Thoracic aorta (tissue), 2 donors: ENCODE measurements around the gene KIF26B. TPM values are rescaled to one million over a fixed set of nuclear protein-coding genes. Genes with fewer than 3 reads are reported as not detected.
"Not testable (repeated sequence)": the region's sequence is repeated elsewhere in the genome, so short reads cannot be mapped to it uniquely, and the experiment has no call there.

Experiments
- ATAC-seq: fragments of 150-250 bp; one replicate; pipeline ENCODE4 v1.8.0; 2017; ENCODE audit warnings: low read depth; ENCODE audit not compliant: insufficient number of reproducible peaks, low FRiP score
- DNase-seq: peaks from one replicate; pipeline ENCODE4 v3.0.0-alpha.2; 2020; ENCODE audit warnings: low spot score
- H3K27ac ChIP-seq, 2 donors: fragments of 200-600 bp; sonication (generic); 1 replicate in 1 of 2; 2 replicates in 1 of 2; pipeline ENCODE4 v1.5.1; 2016; ENCODE audit warnings: mild to moderate bottlenecking in 2 of 2, moderate library complexity in 2 of 2
- H3K27me3 ChIP-seq: fragments of 200-600 bp; sonication (generic); replicated peaks from 2 replicates; pipeline ENCODE4 v1.6.0; 2016; ENCODE audit warnings: mild to moderate bottlenecking; ENCODE audit not compliant: insufficient read depth
- H3K36me3 ChIP-seq: fragments of 200-600 bp; sonication (generic); one replicate; pipeline ENCODE4 v1.5.1; 2016
- H3K4me1 ChIP-seq, 2 donors: fragments of 200-600 bp; sonication (generic); 1 replicate in 1 of 2; 2 replicates in 1 of 2; pipeline versions ENCODE4 v1.5.1 to v1.6.0; 2016; ENCODE audit warnings: low read depth in 2 of 2, mild to moderate bottlenecking in 1 of 2; ENCODE audit not compliant: control insufficient read depth in 1 of 2
- H3K4me3 ChIP-seq: fragments of 200-600 bp; sonication (generic); 2 replicates; pipeline ENCODE4 v1.5.1; 2016; ENCODE audit warnings: mild to moderate bottlenecking
- H3K9me3 ChIP-seq: fragments of 200-600 bp; sonication (generic); 2 replicates; pipeline ENCODE4 v1.5.1; 2016
- total RNA-seq, 2 donors: library from RNA; depleted of rRNA; stranded (reverse); fragments of >200 nt; gene quantifications; one replicate each; pipeline versions ENCODE4 v1.1.0 to v1.2.3, GENCODE V29; 2016
- TF ChIP-seq, protein P1 (sequence below): fragments of 200-600 bp; sonication (generic); IDR thresholded peaks from one replicate; pipeline ENCODE4 v1.5.1; 2019; ENCODE audit warnings: antibody characterized with exemption

Gene KIF26B
- total RNA-seq, 2 donors from 2014 or later, result 0.14 to 0.41 TPM

DNA sequence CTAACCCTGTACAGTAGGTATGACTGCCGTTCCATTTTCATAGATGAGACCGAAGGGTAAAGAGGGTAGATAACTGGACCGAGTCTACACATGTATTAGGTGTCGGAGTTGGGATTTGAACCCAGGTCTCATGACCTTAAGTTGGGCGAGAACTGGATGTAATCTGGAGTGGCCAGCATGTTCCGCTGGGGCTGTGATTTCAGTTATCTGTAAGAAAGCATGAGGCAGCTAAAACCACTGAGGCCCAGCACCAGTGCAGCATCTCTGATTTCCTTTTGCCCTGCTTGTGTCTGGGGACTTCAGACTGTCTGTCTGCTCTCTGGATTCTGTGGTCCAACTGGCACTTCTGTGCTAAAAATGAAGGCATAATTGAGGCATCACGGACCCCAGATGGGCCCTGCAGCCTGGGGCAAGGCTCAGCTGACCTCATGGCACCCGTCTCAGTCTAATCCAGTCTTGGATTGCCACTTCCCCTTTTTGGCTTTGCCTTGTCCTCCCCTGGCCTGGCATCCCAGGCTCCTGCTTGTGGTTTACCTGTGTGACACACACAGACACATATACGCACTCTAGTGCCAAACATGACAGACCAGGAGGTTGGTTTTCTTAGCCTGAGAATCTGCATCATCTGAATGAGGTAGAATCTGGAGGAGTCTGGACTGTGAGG is 180.2 kb downstream of the KIF26B start:
- H3K27ac ChIP-seq, result no peak overlapping the region
- H3K36me3 ChIP-seq, result no peaks in the 10 kb centered on the region
- ATAC-seq (no peak), DNase-seq (no peak)
- no peak overlapping the region for H3K4me3 ChIP-seq
- no peaks in the 10 kb centered on the region for H3K27me3 ChIP-seq
- H3K4me1 ChIP-seq, result no peaks in the 10 kb centered on the region
- H3K9me3 ChIP-seq, result no peaks in the 10 kb centered on the region
- TF ChIP-seq, protein P1, sequence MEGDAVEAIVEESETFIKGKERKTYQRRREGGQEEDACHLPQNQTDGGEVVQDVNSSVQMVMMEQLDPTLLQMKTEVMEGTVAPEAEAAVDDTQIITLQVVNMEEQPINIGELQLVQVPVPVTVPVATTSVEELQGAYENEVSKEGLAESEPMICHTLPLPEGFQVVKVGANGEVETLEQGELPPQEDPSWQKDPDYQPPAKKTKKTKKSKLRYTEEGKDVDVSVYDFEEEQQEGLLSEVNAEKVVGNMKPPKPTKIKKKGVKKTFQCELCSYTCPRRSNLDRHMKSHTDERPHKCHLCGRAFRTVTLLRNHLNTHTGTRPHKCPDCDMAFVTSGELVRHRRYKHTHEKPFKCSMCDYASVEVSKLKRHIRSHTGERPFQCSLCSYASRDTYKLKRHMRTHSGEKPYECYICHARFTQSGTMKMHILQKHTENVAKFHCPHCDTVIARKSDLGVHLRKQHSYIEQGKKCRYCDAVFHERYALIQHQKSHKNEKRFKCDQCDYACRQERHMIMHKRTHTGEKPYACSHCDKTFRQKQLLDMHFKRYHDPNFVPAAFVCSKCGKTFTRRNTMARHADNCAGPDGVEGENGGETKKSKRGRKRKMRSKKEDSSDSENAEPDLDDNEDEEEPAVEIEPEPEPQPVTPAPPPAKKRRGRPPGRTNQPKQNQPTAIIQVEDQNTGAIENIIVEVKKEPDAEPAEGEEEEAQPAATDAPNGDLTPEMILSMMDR, result no peak

DNA sequence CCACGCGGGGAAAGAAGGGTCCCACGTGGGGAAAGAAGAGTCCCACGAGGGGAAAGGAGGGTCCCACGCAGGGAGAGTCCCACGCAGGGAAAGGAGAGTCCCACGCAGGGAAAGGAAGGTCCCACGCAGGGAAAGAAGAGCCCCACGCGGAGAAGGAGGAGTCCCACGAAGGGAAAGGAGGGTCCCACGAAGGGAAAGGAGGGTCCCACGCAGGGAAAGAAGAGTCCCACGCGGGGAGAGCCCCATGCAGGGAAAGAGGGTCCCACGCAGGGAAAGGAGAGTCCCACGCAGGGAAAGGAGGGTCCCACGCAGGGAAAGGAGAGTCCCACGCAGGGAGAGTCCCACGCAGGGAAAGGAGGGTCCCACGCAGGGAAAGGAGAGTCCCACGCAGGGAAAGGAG is 180.9 kb downstream of the KIF26B start:
- not testable (repeated sequence) for ATAC-seq, H3K27me3 ChIP-seq, H3K27ac ChIP-seq, DNase-seq, H3K4me1 ChIP-seq, H3K9me3 ChIP-seq, H3K4me3 ChIP-seq, H3K36me3 ChIP-seq

DNA sequence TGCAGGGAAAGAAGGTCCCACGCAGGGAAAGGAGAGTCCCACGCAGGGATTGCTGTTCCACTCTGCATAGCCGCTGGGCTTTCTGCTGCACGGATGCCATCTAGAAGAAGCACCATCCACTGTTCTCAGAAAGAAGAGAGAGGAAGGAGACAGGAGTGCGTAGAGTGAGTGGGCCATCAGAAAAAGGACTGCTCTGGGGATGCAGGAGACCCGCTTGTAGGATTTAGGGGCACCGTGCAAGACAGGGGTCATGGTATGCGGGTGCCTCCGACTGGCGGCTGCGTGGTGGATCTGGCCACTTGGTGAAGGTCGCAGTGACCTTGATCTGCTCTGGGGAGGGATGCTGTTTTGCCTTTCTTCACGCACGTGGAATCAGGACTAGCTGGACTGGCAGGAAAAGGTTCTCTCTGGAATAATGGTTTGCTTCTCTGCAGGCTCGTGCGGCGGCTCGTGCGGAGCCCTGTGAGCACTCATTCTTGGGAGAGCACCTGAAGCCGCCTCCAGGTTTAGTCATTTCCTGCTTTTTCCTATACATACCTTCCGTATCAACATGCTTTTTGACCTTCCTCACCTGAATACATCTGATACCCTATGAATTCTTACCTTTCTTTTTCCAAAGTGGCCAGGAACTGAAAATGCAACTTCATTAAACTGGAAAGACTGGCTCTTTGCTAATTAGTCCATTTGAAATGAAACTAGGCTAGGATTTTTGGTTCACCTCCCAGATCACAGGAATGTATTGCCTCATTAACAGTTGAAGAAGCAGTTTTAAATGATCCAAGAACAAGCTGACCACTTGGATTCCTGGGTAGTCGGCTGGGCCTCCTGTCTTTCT is 181.6 kb downstream of the KIF26B start:
- H3K4me3 ChIP-seq, result no peak overlapping the region
- no peaks in the 10 kb centered on the region for H3K9me3 ChIP-seq
- ATAC-seq (no peak), DNase-seq (no peak)
- no peaks in the 10 kb centered on the region for H3K4me1 ChIP-seq
- no peak overlapping the region for H3K27ac ChIP-seq
- TF ChIP-seq, protein P1, result no peak
- no peaks in the 10 kb centered on the region for H3K27me3 ChIP-seq
- H3K36me3 ChIP-seq, result no peaks in the 10 kb centered on the region

GRCh38 chr1:245336984-245337355 is 182.2 kb downstream of the KIF26B start:
- not testable (repeated sequence) for H3K27me3 ChIP-seq, H3K27ac ChIP-seq, H3K9me3 ChIP-seq, H3K36me3 ChIP-seq, H3K4me3 ChIP-seq, H3K4me1 ChIP-seq, DNase-seq, ATAC-seq

DNA sequence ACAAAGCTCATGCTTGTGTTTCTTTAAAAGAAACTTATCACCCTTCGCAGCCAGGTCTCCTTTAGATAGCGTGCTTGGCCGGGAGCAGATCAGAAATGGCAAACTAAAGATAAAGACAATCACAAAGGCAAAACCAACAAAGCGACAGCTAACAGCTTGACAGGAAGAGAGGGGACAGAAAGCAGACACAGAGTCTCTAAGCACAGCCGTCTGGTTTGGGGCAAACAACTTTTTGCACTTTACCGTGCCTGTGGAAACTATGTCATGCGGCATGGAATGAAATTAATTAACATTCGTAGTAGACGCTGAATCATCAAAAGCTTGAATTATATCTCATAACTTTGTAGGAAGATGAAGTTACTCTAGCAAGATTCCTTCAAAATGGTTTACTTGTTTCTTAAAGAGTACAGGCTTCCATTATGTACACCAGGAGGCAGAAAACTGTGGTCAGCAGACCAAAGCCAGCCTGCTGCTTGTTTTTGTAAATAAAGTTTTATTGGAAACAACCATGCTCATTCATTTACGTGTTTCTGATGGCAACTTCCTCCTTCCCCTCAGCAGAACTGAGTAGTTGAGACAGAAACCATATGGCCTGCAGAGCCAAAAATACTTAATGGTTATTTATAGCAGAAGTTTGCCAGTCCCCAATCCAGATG is 183.2 kb downstream of the KIF26B start:
- no peak for ATAC-seq
- Histone ChIP-seq H3K9me3 (no peaks in the 10 kb centered on the region), H3K27ac (no peak overlapping the region), H3K36me3 (no peaks in the 10 kb centered on the region), H3K4me3 (no peak overlapping the region), H3K4me1 (no peaks in the 10 kb centered on the region), H3K27me3 (no peaks in the 10 kb centered on the region)
- TF ChIP-seq, protein P1, result no peak
- DNase-seq, result no peak

DNA sequence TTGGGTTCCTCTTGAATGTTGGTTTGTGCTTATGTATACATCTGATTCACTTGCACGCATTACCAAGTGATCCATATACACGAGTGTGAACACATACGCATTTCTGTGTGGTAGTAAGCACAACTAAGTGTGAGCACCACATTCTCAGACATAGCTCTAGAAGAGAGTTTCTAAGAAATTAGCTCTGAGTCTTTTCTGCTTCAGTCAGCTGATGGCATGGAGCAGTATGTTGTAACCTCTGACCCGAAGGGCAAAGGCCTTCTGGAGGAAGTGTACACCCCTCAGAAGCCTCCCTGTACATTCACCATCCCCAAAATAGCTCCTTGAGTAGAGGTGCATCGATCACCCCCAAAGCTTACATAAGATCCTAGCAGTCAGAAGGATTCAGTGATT is 183.7 kb downstream of the KIF26B start:
- ATAC-seq, result no peak
- no peaks in the 10 kb centered on the region for H3K4me1 ChIP-seq
- DNase-seq, result no peak
- TF ChIP-seq, protein P1, result no peak
- H3K27me3 ChIP-seq, result no peaks in the 10 kb centered on the region
- no peak overlapping the region for H3K4me3 ChIP-seq
- no peaks in the 10 kb centered on the region for H3K36me3 ChIP-seq
- no peaks in the 10 kb centered on the region for H3K9me3 ChIP-seq
- H3K27ac ChIP-seq, result no peak overlapping the region
